Measurements from ENCODE around the gene MRPL20. TPM values are rescaled to one million over a fixed set of nuclear protein-coding genes. Genes with fewer than 3 reads are reported as not detected.

Gene MRPL20
- polyA plus RNA-seq, 1 donor (not counting 4 experiments of a cell fraction or from before 2014, with no cell fraction given) = 133 TPM

DNA sequence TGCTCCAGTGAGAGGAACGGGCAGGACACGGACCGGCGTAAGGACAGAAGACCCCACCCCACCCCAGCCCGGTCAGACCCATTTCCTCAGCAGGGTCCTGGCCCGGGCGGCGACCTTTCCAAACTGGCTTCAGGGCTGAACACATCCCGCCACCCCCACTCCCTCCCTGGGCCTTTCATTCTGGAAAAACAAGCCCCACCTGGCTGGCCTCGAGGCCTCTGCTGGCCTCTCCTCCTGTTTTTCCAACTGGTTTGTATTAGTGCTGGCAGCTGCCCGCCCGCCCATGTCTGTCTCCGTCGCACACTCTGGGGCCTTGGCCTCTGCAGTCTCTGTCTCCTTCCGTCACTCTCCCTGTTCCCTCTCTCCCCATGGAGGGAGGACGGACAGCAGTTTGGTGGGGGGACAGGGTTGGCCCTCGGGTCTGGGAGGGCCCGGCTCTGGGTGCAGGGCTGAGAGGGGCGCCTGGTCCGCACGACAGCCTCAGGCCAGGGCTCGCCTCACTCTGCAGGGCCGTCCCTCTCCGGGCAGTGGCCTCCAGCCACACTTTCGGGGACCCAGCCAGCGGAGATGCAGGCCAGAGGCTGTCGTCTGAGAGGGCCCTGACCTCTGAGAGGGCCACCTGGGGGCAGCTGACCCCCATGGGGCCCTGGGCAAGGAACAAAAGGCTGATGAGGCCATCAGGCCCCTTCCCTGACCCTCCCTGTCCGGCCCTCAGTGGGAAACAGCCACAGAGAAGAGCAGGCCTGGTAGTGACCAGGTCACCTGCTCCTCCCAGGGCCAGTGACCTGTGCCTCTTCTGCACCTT lies 47.2 kb downstream of the MRPL20 start:
- Histone ChIP-seq H4K20me1 (ENCODE audit: control insufficient read depth, extremely low read depth, insufficient read depth, low read length) (no peaks in the 10 kb centered on the region), H3K27ac (ENCODE audit: control insufficient read depth, insufficient read depth, low read length) (no peak overlapping the region), H3K4me3 (ENCODE audit: control insufficient read depth in 2 of 3, extremely low read depth in 1 of 3, insufficient read depth in 2 of 3, low read depth in 1 of 3, low read length in 3 of 3) (no peak overlapping the region), H3K9ac (ENCODE audit: control insufficient read depth, extremely low read depth, insufficient read depth, low read length) (no peak overlapping the region), H2AFZ (ENCODE audit: control insufficient read depth, low read length) (no peak overlapping the region), H3K9me3 (ENCODE audit: control insufficient read depth, low read depth, low read length) (no peaks in the 10 kb centered on the region), H3K36me3 (ENCODE audit: control insufficient read depth in 2 of 2, extremely low read depth in 1 of 2, insufficient read depth in 2 of 2, low read length in 2 of 2) (no peaks in the 10 kb centered on the region), H3K4me2 (ENCODE audit: control insufficient read depth, extremely low read depth, insufficient read depth, low read depth, low read length) (no peak overlapping the region), H3K9me1 (ENCODE audit: control insufficient read depth, extremely low read depth, insufficient read depth, low read length) (no peaks in the 10 kb centered on the region), H3K27me3 (ENCODE audit: control insufficient read depth, extremely low read depth, insufficient read depth, low read length) (peaks cover under 1% of the 10 kb centered on the region), H3K79me2 (ENCODE audit: control insufficient read depth, insufficient read depth, low read length) (no peaks in the 10 kb centered on the region), H3K4me1 (ENCODE audit: control insufficient read depth, extremely low read depth, insufficient read depth, low read length) (peaks cover 25% of the 10 kb centered on the region)
- FAIRE-seq = no peak
- dilution Hi-C loops (cut with MboI; ENCODE audit: extremely low pct_ligation_motif_present, low sequenced_read_pairs) = no loop called here
- TF ChIP-seq EZH2 (IDR thresholded peaks at IDR 0.05; ENCODE audit: low read length) = no peak
- no peak for TF ChIP-seq CTCF (optimal IDR thresholded peaks at IDR 0.05 in 1 of 3, IDR thresholded peaks at IDR 0.05 in 1 of 3, conservative IDR thresholded peaks at IDR 0.05 in 1 of 3; ENCODE audit: extremely low read depth in 1 of 3, insufficient read depth in 2 of 3, low read length in 3 of 3)
- no peak for DNase-seq (ENCODE audit: low read depth, low spot score)

GRCh38 chr1:1359308-1359663 lies 47.8 kb downstream of the MRPL20 start:
- FAIRE-seq (no peak), DNase-seq (ENCODE audit: low read depth, low spot score) (no peak)
- Histone ChIP-seq H3K4me2 (ENCODE audit: control insufficient read depth, extremely low read depth, insufficient read depth, low read depth, low read length) (no peak overlapping the region), H3K9me3 (ENCODE audit: control insufficient read depth, low read depth, low read length) (no peaks in the 10 kb centered on the region), H3K27ac (ENCODE audit: control insufficient read depth, insufficient read depth, low read length) (no peak overlapping the region), H4K20me1 (ENCODE audit: control insufficient read depth, extremely low read depth, insufficient read depth, low read length) (no peaks in the 10 kb centered on the region), H3K4me3 (ENCODE audit: control insufficient read depth in 2 of 3, extremely low read depth in 1 of 3, insufficient read depth in 2 of 3, low read depth in 1 of 3, low read length in 3 of 3) (no peak overlapping the region), H3K79me2 (ENCODE audit: control insufficient read depth, insufficient read depth, low read length) (no peaks in the 10 kb centered on the region), H3K9me1 (ENCODE audit: control insufficient read depth, extremely low read depth, insufficient read depth, low read length) (no peaks in the 10 kb centered on the region), H2AFZ (ENCODE audit: control insufficient read depth, low read length) (no peak overlapping the region), H3K9ac (ENCODE audit: control insufficient read depth, extremely low read depth, insufficient read depth, low read length) (no peak overlapping the region), H3K4me1 (ENCODE audit: control insufficient read depth, extremely low read depth, insufficient read depth, low read length) (peaks cover 22% of the 10 kb centered on the region), H3K36me3 (ENCODE audit: control insufficient read depth in 2 of 2, extremely low read depth in 1 of 2, insufficient read depth in 2 of 2, low read length in 2 of 2) (no peaks in the 10 kb centered on the region), H3K27me3 (ENCODE audit: control insufficient read depth, extremely low read depth, insufficient read depth, low read length) (peaks cover 6% of the 10 kb centered on the region)
- no peak for TF ChIP-seq EZH2 (IDR thresholded peaks at IDR 0.05; ENCODE audit: low read length)
- TF ChIP-seq CTCF (optimal IDR thresholded peaks at IDR 0.05 in 1 of 3, IDR thresholded peaks at IDR 0.05 in 1 of 3, conservative IDR thresholded peaks at IDR 0.05 in 1 of 3; ENCODE audit: extremely low read depth in 1 of 3, insufficient read depth in 2 of 3, low read length in 3 of 3) = no peak
- dilution Hi-C loops (cut with MboI; ENCODE audit: extremely low pct_ligation_motif_present, low sequenced_read_pairs) = no loop called here

Data from keratinocyte (primary cell).